ENCODE data around the gene ANKZF1. TPM values are rescaled to one million over a fixed set of nuclear protein-coding genes. Genes with fewer than 3 reads are reported as not detected.

Gene ANKZF1
- total RNA-seq, 5 donors from 2014 or later (not counting 1 experiment from before 2014, with no cell fraction given), result 119 to 220 (median 194) TPM

Other genes starting within 250 kb of the ANKZF1 start
- gene FEV, start 244.6 kb upstream of the ANKZF1 start, total RNA-seq, result not detected
- not detected for gene CRYBA2, start 236.4 kb upstream of the ANKZF1 start, total RNA-seq
- gene CFAP65, start 188.3 kb upstream of the ANKZF1 start, total RNA-seq, result under 1 TPM in 1 of 5 donors, not detected in 4; 0.16 TPM
- under 1 TPM in 2 of 5 donors, not detected in 3; 0.12 to 0.28 TPM for gene IHH, start 168.9 kb upstream of the ANKZF1 start, total RNA-seq
- gene NHEJ1, start 69.0 kb upstream of the ANKZF1 start, total RNA-seq, result 10 to 100 TPM; 17.3 to 21.1 (median 18.2) TPM
- 1 to 10 TPM in 3 of 5 donors, under 1 TPM in 2; 0.54 to 8.7 (median 5.1) TPM for gene SLC23A3, start 59.8 kb upstream of the ANKZF1 start, total RNA-seq
- gene CNPPD1, start 52.9 kb upstream of the ANKZF1 start, total RNA-seq, result 10 to 100 TPM; 49.2 to 89.5 (median 83.2) TPM
- 100 to 1,000 TPM in 3 of 5 donors, 10 to 100 TPM in 2; 85.2 to 131 (median 109) TPM for gene RETREG2, start 51.5 kb upstream of the ANKZF1 start, total RNA-seq
- 10 to 100 TPM; 61.7 to 91.6 (median 85.6) TPM for gene ZFAND2B, start 23.0 kb upstream of the ANKZF1 start, total RNA-seq
- gene ABCB6, start 10.8 kb upstream of the ANKZF1 start, total RNA-seq, result 10 to 100 TPM in 3 of 5 donors, 1 to 10 TPM in 2; 4.1 to 16.5 (median 13.0) TPM
- 10 to 100 TPM; 52.5 to 72.9 (median 57.6) TPM for gene ATG9A, start 170 bp upstream of the ANKZF1 start, total RNA-seq
- 1 to 10 TPM; 1.1 to 3.0 (median 1.8) TPM for gene GLB1L, start 15.6 kb downstream of the ANKZF1 start, total RNA-seq
- gene STK16, start 15.7 kb downstream of the ANKZF1 start, total RNA-seq, result 10 to 100 TPM; 19.3 to 26.6 (median 21.3) TPM
- not detected for gene TUBA4B, start 23.4 kb downstream of the ANKZF1 start, total RNA-seq
- 100 to 1,000 TPM; 108 to 196 (median 121) TPM for gene TUBA4A, start 24.1 kb downstream of the ANKZF1 start, total RNA-seq
- gene DNAJB2, start 49.6 kb downstream of the ANKZF1 start, total RNA-seq, result 100 to 1,000 TPM in 2 of 5 donors, 10 to 100 TPM in 3; 83.0 to 150 (median 91.8) TPM
- gene PTPRN, start 79.6 kb downstream of the ANKZF1 start, total RNA-seq, result under 1 TPM in 1 of 5 donors, not detected in 4; 0.63 TPM
- gene RESP18, start 102.9 kb downstream of the ANKZF1 start, total RNA-seq, result not detected
- gene DNPEP, start 158.1 kb downstream of the ANKZF1 start, total RNA-seq, result 10 to 100 TPM; 73.5 to 88.8 (median 85.4) TPM
- 1 to 10 TPM in 2 of 5 donors, under 1 TPM in 1, not detected in 2; 0.98 to 1.3 (median 1.3) TPM for gene DES, start 188.6 kb downstream of the ANKZF1 start, total RNA-seq
- gene SPEG, start 205.0 kb downstream of the ANKZF1 start, total RNA-seq, result 10 to 100 TPM; 13.8 to 23.9 (median 18.9) TPM